HEK293 (cell line): ENCODE data around the gene FOXP1.

Experiments used
- CTCF ChIA-PET: fragments of 350-600 bp; formaldehyde crosslinking; extraction: SDS; loops from one replicate; lab custom pipeline; 2021; ENCODE audit warnings: antibody characterized with exemption; lab: Yijun Ruan, JAX
- POLR2A ChIA-PET: fragments of 300-600 bp; formaldehyde crosslinking; extraction: SDS; loops from one replicate; lab custom pipeline; 2020; ENCODE audit warnings: antibody characterized with exemption, inconsistent platforms; lab: Yijun Ruan, JAX
- H3K27ac ChIP-seq: fragments of 200-500 bp; sonication (Bioruptor generic); 2 replicates; pipeline ENCODE4 v1.5.1; 2014; ENCODE audit warnings: low read depth, low read length, control low read depth, inconsistent platforms; ENCODE audit errors: extremely low read depth
- H3K36me3 ChIP-seq, 2 experiments: fragments of 200-500 bp in 1 of 2; sonication (Bioruptor generic) in 1 of 2; 1 replicate in 1 of 2; 2 replicates in 1 of 2; pipeline ENCODE4 v1.5.1; 2014 to 2017; ENCODE audit warnings: inconsistent platforms in 2 of 2, low read length in 2 of 2; ENCODE audit not compliant: control insufficient read depth in 2 of 2, insufficient read depth in 1 of 2
- H3K4me1 ChIP-seq: fragments of 200-500 bp; sonication (Bioruptor generic); 2 replicates; pipeline ENCODE4 v1.5.1; 2014; ENCODE audit warnings: mild to moderate bottlenecking, low read length, inconsistent platforms; ENCODE audit not compliant: control insufficient read depth, insufficient read depth
- H3K4me3 ChIP-seq: 2 replicates; pipeline ENCODE4 v1.5.1; 2011; ENCODE audit warnings: low read depth, mild to moderate bottlenecking, control low read depth, low read length, moderate library complexity
- H3K9me3 ChIP-seq: fragments of 200-500 bp; sonication (Bioruptor generic); 2 replicates; pipeline ENCODE4 v1.5.1; 2014; ENCODE audit warnings: low read depth, low read length, inconsistent platforms; ENCODE audit not compliant: control insufficient read depth, insufficient read depth
- FEZF1 ChIP-seq: fragments of 450-650 bp; formaldehyde crosslinking; IDR thresholded peaks from 2 replicates; pipeline ENCODE4 v1.5.1; 2016; ENCODE audit warnings: missing biosample characterization, missing genetic modification characterization
- GLIS1 ChIP-seq: fragments of 450-650 bp; formaldehyde crosslinking; IDR thresholded peaks from 2 replicates; pipeline ENCODE4 v1.5.1; 2016; ENCODE audit warnings: missing biosample characterization, missing genetic modification characterization
- HOXA7 ChIP-seq: sonication (generic); formaldehyde crosslinking; IDR thresholded peaks from 2 replicates; pipeline ENCODE4 v1.8.1; 2022; ENCODE audit warnings: missing genetic modification reagents, borderline replicate concordance
- KLF10 ChIP-seq: fragments of 450-650 bp; IDR thresholded peaks from 2 replicates; pipeline ENCODE4 v1.5.1; 2018; ENCODE audit warnings: missing biosample characterization, mild to moderate bottlenecking, missing genetic modification characterization
- OSR2 ChIP-seq: fragments of 450-650 bp; formaldehyde crosslinking; IDR thresholded peaks from 2 replicates; pipeline ENCODE4 v1.5.1; 2016; ENCODE audit warnings: missing biosample characterization, missing genetic modification characterization
- PRDM1 ChIP-seq: fragments of 450-650 bp; formaldehyde crosslinking; IDR thresholded peaks from 2 replicates; pipeline ENCODE4; 2016; ENCODE audit warnings: missing biosample characterization, missing genetic modification characterization
- TRIM28 ChIP-seq: IDR thresholded peaks from 2 replicates; pipeline ENCODE4 v1.6.1; 2011; ENCODE audit warnings: low read length, control low read depth, borderline replicate concordance
- ZBTB20 ChIP-seq: fragments of 450-650 bp; formaldehyde crosslinking; IDR thresholded peaks from 2 replicates; pipeline ENCODE4 v1.5.1; 2016; ENCODE audit warnings: missing biosample characterization, missing genetic modification characterization
- ZBTB8A ChIP-seq: fragments of 450-650 bp; formaldehyde crosslinking; IDR thresholded peaks from 2 replicates; pipeline ENCODE4 v1.5.1; 2016; ENCODE audit warnings: missing biosample characterization, missing genetic modification characterization
- ZNF341 ChIP-seq: fragments of 450-650 bp; formaldehyde crosslinking; IDR thresholded peaks from 2 replicates; pipeline ENCODE4; 2016; ENCODE audit warnings: low read depth, missing biosample characterization, missing genetic modification characterization
- ZNF394 ChIP-seq: fragments of 450-650 bp; formaldehyde crosslinking; IDR thresholded peaks from 2 replicates; pipeline ENCODE4 v1.5.1; 2016; ENCODE audit warnings: missing biosample characterization, missing genetic modification characterization, mild to moderate bottlenecking, moderate library complexity, borderline replicate concordance
- ZNF555 ChIP-seq: fragments of 450-650 bp; formaldehyde crosslinking; conservative IDR thresholded peaks from 2 replicates; pipeline ENCODE4 v1.5.1; 2017; ENCODE audit warnings: missing biosample characterization, mild to moderate bottlenecking, missing genetic modification characterization, inconsistent platforms
- TF ChIP-seq, protein P1 (sequence below): fragments of 450-650 bp; formaldehyde crosslinking; conservative IDR thresholded peaks from 2 replicates; pipeline ENCODE4 v1.5.1; 2016; ENCODE audit warnings: low read depth, missing biosample characterization, missing genetic modification characterization
- TF ChIP-seq, protein P2 (sequence below): fragments of 450-650 bp; formaldehyde crosslinking; IDR thresholded peaks from 2 replicates; pipeline ENCODE4 v1.5.1; 2016; ENCODE audit warnings: missing biosample characterization, missing genetic modification characterization
- TF ChIP-seq, protein P3 (sequence below): fragments of 450-650 bp; formaldehyde crosslinking; IDR thresholded peaks from 2 replicates; pipeline ENCODE4 v1.5.1; 2016; ENCODE audit warnings: missing biosample characterization, missing genetic modification characterization
- TF ChIP-seq, protein P4 (sequence below): fragments of 450-650 bp; formaldehyde crosslinking; IDR thresholded peaks from 2 replicates; pipeline ENCODE4 v1.5.1; 2016; ENCODE audit warnings: missing biosample characterization, missing genetic modification characterization
- TF ChIP-seq, protein P5 (sequence below): fragments of 450-650 bp; formaldehyde crosslinking; IDR thresholded peaks from 2 replicates; pipeline ENCODE4 v1.5.1; 2017; ENCODE audit warnings: missing biosample characterization, missing genetic modification characterization
- TF ChIP-seq, protein P6 (sequence below): fragments of 450-650 bp; formaldehyde crosslinking; IDR thresholded peaks from 2 replicates; pipeline ENCODE4 v1.5.1; 2017; ENCODE audit warnings: missing biosample characterization, missing genetic modification characterization

The FOXP1 gene

DNA sequence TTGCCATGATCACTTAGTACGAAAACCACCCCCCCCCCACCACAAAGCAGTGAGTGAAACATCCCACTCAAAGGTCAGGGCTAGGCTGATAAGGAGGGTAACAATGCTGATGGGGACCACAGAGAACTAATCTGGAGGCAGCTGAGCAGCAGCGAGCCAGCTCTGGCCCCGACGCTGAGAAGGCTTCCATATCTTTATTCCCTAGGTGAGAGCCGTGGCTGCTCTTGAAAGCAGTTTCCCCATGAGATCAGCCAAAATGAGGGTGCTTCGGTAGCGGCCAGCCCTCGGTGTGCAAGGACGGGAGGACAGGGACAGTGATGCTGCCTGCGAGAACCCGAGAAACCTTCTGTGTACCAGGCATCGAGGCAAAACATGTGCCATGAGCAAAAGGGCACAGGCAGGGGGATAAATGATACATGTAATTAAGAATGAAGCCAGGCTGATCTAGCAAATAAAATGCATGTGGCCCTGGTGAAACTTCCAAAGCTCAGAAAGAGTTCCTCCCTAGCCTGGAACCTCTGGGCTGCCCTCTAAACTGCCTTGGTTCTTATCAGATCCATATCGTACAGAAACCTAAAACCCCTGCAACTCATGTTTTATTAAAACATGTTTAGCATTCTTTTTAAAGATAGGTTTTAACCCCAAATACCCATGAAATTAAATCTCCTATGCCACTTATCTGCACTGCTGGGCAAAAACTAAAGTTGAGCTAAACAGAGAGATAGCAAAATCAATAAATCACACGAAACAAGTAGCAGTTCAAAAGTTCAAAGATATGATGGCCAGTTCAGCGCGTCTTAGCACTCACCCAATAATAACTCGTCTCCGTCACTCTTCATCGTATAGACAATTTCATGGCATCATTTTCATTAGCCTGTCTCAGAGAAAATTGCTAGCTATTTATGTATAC is 337.3 kb downstream of the FOXP1 start (continued):
- TF ChIP-seq TRIM28 = peak; percentile 52
- TF ChIP-seq ZBTB8A (tag by site-specific recombination) = no peak
- TF ChIP-seq, protein P1, sequence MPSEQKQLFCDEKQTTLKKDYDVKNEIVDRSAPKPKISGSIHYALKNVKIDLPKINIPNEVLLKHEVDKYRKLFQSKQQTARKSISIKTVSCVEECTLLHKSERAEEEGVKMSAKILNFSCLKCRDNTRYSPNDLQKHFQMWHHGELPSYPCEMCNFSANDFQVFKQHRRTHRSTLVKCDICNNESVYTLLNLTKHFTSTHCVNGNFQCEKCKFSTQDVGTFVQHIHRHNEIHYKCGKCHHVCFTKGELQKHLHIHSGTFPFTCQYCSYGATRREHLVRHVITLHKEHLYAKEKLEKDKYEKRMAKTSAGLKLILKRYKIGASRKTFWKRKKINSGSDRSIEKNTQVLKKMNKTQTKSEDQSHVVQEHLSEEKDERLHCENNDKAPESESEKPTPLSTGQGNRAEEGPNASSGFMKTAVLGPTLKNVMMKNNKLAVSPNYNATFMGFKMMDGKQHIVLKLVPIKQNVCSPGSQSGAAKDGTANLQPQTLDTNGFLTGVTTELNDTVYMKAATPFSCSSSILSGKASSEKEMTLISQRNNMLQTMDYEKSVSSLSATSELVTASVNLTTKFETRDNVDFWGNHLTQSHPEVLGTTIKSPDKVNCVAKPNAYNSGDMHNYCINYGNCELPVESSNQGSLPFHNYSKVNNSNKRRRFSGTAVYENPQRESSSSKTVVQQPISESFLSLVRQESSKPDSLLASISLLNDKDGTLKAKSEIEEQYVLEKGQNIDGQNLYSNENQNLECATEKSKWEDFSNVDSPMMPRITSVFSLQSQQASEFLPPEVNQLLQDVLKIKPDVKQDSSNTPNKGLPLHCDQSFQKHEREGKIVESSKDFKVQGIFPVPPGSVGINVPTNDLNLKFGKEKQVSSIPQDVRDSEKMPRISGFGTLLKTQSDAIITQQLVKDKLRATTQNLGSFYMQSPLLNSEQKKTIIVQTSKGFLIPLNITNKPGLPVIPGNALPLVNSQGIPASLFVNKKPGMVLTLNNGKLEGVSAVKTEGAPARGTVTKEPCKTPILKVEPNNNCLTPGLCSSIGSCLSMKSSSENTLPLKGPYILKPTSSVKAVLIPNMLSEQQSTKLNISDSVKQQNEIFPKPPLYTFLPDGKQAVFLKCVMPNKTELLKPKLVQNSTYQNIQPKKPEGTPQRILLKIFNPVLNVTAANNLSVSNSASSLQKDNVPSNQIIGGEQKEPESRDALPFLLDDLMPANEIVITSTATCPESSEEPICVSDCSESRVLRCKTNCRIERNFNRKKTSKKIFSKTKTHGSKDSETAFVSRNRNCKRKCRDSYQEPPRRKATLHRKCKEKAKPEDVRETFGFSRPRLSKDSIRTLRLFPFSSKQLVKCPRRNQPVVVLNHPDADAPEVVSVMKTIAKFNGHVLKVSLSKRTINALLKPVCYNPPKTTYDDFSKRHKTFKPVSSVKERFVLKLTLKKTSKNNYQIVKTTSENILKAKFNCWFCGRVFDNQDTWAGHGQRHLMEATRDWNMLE (tag by site-specific recombination) = no peak

DNA sequence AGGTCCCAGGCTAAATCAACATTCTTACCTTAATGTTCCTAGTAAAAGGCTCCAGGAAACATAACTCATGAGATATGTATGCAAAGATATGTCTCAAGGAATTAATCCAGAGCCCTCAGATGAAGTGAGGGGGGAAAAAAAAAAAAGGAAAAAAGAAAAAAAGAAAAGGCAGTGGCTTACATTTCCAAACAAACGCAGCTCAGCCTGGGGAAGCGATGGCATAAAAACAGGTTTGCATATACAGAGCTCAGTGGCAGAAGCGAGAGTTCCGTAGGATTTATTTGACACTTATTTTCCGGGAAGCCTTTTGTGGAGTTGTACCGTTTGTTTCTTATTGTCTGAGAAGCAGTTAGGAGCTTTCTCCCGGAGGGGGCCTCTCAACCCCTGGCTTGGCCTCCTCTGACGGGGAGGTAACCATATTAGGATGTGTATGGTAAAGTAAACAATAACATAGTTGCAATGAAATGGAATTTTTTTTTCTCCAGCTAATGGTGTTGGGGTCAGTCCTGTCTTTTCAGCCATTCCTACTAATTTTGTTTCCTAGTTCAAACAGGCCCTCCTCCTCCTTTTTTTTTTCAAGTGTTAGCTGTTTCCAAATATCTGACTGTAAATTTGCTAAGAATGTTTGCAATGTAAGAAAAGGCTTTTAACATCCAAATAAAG is 338.6 kb downstream of the FOXP1 start:
- CTCF ChIA-PET = no interaction called here
- no peak for TF ChIP-seq KLF10
- TF ChIP-seq ZBTB20 (tag by site-specific recombination) = 0 out of 2 replicates have a peak, but pooled peaks have one; percentile 21
- 0 out of 2 replicates have a peak, but pooled peaks have one; percentile 33 for TF ChIP-seq PRDM1 (tag by site-specific recombination)
- TF ChIP-seq FEZF1 (tag by site-specific recombination) = no peak
- 0 out of 2 replicates have a peak, but pooled peaks have one; percentile 44 for TF ChIP-seq OSR2 (tag by site-specific recombination)
- TF ChIP-seq, protein P2, sequence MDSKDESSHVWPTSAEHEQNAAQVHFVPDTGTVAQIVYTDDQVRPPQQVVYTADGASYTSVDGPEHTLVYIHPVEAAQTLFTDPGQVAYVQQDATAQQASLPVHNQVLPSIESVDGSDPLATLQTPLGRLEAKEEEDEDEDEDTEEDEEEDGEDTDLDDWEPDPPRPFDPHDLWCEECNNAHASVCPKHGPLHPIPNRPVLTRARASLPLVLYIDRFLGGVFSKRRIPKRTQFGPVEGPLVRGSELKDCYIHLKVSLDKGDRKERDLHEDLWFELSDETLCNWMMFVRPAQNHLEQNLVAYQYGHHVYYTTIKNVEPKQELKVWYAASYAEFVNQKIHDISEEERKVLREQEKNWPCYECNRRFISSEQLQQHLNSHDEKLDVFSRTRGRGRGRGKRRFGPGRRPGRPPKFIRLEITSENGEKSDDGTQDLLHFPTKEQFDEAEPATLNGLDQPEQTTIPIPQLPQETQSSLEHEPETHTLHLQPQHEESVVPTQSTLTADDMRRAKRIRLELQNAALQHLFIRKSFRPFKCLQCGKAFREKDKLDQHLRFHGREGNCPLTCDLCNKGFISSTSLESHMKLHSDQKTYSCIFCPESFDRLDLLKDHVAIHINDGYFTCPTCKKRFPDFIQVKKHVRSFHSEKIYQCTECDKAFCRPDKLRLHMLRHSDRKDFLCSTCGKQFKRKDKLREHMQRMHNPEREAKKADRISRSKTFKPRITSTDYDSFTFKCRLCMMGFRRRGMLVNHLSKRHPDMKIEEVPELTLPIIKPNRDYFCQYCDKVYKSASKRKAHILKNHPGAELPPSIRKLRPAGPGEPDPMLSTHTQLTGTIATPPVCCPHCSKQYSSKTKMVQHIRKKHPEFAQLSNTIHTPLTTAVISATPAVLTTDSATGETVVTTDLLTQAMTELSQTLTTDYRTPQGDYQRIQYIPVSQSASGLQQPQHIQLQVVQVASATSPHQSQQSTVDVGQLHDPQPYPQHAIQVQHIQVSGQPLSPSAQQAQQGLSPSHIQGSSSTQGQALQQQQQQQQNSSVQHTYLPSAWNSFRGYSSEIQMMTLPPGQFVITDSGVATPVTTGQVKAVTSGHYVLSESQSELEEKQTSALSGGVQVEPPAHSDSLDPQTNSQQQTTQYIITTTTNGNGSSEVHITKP = no peak
- TF ChIP-seq ZNF394 (tag by site-specific recombination) = no peak
- peak; percentile 64; the same call in 1 of the 2 replicates for TF ChIP-seq GLIS1 (tag by site-specific recombination)
- TF ChIP-seq, protein P3, sequence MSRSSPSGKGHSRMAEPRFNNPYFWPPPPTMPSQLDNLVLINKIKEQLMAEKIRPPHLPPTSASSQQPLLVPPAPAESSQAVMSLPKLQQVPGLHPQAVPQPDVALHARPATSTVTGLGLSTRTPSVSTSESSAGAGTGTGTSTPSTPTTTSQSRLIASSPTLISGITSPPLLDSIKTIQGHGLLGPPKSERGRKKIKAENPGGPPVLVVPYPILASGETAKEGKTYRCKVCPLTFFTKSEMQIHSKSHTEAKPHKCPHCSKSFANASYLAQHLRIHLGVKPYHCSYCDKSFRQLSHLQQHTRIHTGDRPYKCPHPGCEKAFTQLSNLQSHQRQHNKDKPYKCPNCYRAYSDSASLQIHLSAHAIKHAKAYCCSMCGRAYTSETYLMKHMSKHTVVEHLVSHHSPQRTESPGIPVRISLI (tag by site-specific recombination) = no peak
- no peak for TF ChIP-seq ZNF555 (tag by site-specific recombination)
- TF ChIP-seq, protein P4, sequence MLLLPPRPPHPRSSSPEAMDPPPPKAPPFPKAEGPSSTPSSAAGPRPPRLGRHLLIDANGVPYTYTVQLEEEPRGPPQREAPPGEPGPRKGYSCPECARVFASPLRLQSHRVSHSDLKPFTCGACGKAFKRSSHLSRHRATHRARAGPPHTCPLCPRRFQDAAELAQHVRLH (tag by site-specific recombination) = no peak
- TF ChIP-seq, protein P5, sequence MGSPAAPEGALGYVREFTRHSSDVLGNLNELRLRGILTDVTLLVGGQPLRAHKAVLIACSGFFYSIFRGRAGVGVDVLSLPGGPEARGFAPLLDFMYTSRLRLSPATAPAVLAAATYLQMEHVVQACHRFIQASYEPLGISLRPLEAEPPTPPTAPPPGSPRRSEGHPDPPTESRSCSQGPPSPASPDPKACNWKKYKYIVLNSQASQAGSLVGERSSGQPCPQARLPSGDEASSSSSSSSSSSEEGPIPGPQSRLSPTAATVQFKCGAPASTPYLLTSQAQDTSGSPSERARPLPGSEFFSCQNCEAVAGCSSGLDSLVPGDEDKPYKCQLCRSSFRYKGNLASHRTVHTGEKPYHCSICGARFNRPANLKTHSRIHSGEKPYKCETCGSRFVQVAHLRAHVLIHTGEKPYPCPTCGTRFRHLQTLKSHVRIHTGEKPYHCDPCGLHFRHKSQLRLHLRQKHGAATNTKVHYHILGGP (tag by site-specific recombination) = no peak
- no peak for TF ChIP-seq HOXA7 (CRISPR knock-in tag)
- TF ChIP-seq ZNF341 = no peak
- TF ChIP-seq, protein P6, sequence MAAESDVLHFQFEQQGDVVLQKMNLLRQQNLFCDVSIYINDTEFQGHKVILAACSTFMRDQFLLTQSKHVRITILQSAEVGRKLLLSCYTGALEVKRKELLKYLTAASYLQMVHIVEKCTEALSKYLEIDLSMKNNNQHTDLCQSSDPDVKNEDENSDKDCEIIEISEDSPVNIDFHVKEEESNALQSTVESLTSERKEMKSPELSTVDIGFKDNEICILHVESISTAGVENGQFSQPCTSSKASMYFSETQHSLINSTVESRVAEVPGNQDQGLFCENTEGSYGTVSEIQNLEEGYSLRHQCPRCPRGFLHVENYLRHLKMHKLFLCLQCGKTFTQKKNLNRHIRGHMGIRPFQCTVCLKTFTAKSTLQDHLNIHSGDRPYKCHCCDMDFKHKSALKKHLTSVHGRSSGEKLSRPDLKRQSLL = no peak

More for the DNA sequence above, 338.6 kb downstream of the FOXP1 start:
- no peak overlapping the region for H3K4me3 ChIP-seq
- H3K4me1 ChIP-seq = peaks cover 28% of the 10 kb centered on the region
- no peaks in the 10 kb centered on the region for H3K9me3 ChIP-seq
- POLR2A ChIA-PET = interaction anchor here (0.7 to 1.1 kb wide), 3 partner anchors 53 to 338 kb away, joined by 3 to 5 read pairs (median 4); partner anchors contain the start of gene FOXP1
- H3K27ac ChIP-seq = no peak overlapping the region; the same call in 1 of the 2 replicates
- H3K36me3 ChIP-seq = no peaks in the 10 kb centered on the region
